Measurements from ENCODE around the gene ETF1. TPM values are rescaled to one million over a fixed set of nuclear protein-coding genes. Genes with fewer than 3 reads are reported as not detected.
A peak's percentile ranks its signal among the peaks of the same experiment; 100 is the strongest.

Gene ETF1
- total and polyA plus RNA-seq, 9 of the 15 experiments (the other 6 are each of a cell fraction or from before 2014, with no cell fraction given), result 53.7 to 209 (median 164) TPM

GRCh38 chr5:138575194-138576015 is 32.4 kb upstream of the ETF1 start, which contains the start of gene HSPA9 (continued):
- peak; percentile 99 for TF ChIP-seq DACH1 (IDR thresholded peaks at IDR 0.05; ENCODE audit: partially characterized antibody)
- peak; percentile 58 for TF ChIP-seq JUN (IDR thresholded peaks at IDR 0.05; ENCODE audit: borderline replicate concordance, low read depth, low read length)
- peak; percentile 95 for TF ChIP-seq JUN (CRISPR knock-in tag; IDR thresholded peaks at IDR 0.05; ENCODE audit: borderline replicate concordance)
- no peak for TF ChIP-seq CSDE1 (IDR thresholded peaks at IDR 0.05)
- TF ChIP-seq USF2 (CRISPR knock-in tag; IDR thresholded peaks at IDR 0.05), result peak; percentile 84
- TF ChIP-seq, protein P1, sequence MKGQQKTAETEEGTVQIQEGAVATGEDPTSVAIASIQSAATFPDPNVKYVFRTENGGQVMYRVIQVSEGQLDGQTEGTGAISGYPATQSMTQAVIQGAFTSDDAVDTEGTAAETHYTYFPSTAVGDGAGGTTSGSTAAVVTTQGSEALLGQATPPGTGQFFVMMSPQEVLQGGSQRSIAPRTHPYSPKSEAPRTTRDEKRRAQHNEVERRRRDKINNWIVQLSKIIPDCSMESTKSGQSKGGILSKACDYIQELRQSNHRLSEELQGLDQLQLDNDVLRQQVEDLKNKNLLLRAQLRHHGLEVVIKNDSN (CRISPR knock-in tag; IDR thresholded peaks at IDR 0.05), result peak; percentile 96
- TF ChIP-seq SIN3A (IDR thresholded peaks at IDR 0.05; ENCODE audit: borderline replicate concordance in 2 of 2, control insufficient read depth in 1 of 2, low read depth in 2 of 2, low read length in 2 of 2), result peak; percentile 37 to 97; a peak in 3 of 4 replicates
- TF ChIP-seq SRSF3 (IDR thresholded peaks at IDR 0.05; ENCODE audit: insufficient read depth, low read length), result peak; percentile 100
- TF ChIP-seq HSF4 (CRISPR knock-in tag; IDR thresholded peaks at IDR 0.05; ENCODE audit: borderline replicate concordance), result 0 out of 2 replicates have a peak, but pooled peaks have one; percentile 73
- TF ChIP-seq RB1 (IDR thresholded peaks at IDR 0.05; ENCODE audit: low read depth), result peak; percentile 71
- TF ChIP-seq, protein P2, sequence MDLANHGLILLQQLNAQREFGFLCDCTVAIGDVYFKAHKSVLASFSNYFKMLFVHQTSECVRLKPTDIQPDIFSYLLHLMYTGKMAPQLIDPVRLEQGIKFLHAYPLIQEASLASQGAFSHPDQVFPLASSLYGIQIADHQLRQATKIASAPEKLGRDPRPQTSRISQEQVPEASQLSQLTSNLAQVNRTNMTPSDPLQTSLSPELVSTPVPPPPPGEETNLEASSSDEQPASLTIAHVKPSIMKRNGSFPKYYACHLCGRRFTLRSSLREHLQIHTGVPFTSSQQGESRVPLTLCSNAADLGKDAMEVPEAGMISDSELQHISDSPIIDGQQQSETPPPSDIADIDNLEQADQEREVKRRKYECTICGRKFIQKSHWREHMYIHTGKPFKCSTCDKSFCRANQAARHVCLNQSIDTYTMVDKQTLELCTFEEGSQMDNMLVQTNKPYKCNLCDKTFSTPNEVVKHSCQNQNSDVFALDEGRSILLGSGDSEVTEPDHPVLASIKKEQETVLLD (IDR thresholded peaks at IDR 0.05), result peak; percentile 88
- 0 out of 2 replicates have a peak, but pooled peaks have one; percentile 51 for TF ChIP-seq ZNF282 (CRISPR knock-in tag; IDR thresholded peaks at IDR 0.05)
- TF ChIP-seq STAT5A (IDR thresholded peaks at IDR 0.05; ENCODE audit: borderline replicate concordance, low read length), result peak; percentile 9; the same call in 1 of the 2 replicates
- TF ChIP-seq ZNF583 (CRISPR knock-in tag; IDR thresholded peaks at IDR 0.05), result peak; percentile 89
- TF ChIP-seq, protein P3, sequence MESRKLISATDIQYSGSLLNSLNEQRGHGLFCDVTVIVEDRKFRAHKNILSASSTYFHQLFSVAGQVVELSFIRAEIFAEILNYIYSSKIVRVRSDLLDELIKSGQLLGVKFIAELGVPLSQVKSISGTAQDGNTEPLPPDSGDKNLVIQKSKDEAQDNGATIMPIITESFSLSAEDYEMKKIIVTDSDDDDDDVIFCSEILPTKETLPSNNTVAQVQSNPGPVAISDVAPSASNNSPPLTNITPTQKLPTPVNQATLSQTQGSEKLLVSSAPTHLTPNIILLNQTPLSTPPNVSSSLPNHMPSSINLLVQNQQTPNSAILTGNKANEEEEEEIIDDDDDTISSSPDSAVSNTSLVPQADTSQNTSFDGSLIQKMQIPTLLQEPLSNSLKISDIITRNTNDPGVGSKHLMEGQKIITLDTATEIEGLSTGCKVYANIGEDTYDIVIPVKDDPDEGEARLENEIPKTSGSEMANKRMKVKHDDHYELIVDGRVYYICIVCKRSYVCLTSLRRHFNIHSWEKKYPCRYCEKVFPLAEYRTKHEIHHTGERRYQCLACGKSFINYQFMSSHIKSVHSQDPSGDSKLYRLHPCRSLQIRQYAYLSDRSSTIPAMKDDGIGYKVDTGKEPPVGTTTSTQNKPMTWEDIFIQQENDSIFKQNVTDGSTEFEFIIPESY (CRISPR knock-in tag; IDR thresholded peaks at IDR 0.05), result peak; percentile 82; the same call in 1 of the 2 replicates
- TF ChIP-seq MAX (CRISPR knock-in tag; IDR thresholded peaks at IDR 0.05), result peak; percentile 98
- no peak for TF ChIP-seq ZNF717 (CRISPR knock-in tag; IDR thresholded peaks at IDR 0.05)
- peak in 1 of 2 experiments; percentile 82; a peak in 1 of 4 replicates for TF ChIP-seq FOXA3 (CRISPR knock-in tag; conservative IDR thresholded peaks at IDR 0.05 in 1 of 2, IDR thresholded peaks at IDR 0.05 in 1 of 2)
- TF ChIP-seq ETV6 (IDR thresholded peaks at IDR 0.05; ENCODE audit: borderline replicate concordance in 1 of 2, low read depth in 2 of 2, low read length in 1 of 2), result no peak
- 0 out of 2 replicates have a peak, but pooled peaks have one; percentile 51 for TF ChIP-seq ETV6 (CRISPR knock-in tag; IDR thresholded peaks at IDR 0.05; ENCODE audit: borderline replicate concordance)
- peak; percentile 85 for TF ChIP-seq CTBP1 (IDR thresholded peaks at IDR 0.05; ENCODE audit: borderline replicate concordance)
- peak; percentile 66 for TF ChIP-seq CREB1 (IDR thresholded peaks at IDR 0.05)
- peak; percentile 79 for TF ChIP-seq CREB1 (CRISPR knock-in tag; IDR thresholded peaks at IDR 0.05)
